GM19238 (cell line): ENCODE measurements around the gene ERCC2.

ENCODE experiments used
- DNase-seq: peaks from one replicate; pipeline ENCODE4 v3.0.0; 2011; ENCODE audit warnings: low spot score; ENCODE audit not compliant: insufficient read length

ERCC2 gene

DNA sequence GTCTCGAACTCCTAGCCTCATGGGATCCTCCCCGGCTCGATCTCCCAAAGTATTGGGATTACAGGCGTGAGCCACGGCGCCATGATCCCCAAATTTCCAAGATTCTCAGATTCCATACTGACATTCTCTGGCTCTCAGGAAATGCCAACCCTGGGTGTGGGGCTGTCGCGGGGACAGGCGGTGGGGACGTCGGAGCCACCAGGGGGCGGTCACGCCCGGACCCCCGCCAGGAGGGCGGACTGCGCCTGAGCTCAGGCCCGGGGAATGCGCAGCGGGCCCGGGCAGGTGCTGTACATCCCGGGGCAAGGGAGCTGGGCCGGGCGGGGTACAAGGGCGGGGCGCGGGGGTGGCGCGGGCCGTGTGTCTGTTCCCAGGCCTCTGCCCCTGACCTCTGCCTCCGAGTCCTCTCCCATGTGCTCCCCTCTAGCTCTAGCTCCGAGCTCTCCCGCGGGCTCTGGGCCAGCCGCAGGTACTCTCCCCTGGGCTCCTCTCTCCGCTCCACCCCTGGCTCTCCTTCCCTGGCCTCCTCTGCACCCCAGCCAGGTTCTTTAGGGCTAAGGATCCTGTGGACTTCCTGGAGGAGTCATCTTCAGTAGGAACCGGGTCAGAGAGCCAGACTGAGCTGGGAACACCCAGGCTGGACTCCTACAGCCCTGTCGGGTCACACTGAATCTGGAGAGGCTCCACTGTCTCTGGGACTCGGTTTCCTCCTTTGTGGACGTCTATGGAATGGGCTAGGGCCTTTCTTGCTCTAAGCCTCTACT, 32.1 kb upstream of the ERCC2 start:
- no peak for DNase-seq

GRCh38 chr19:45401815-45402214, 31.4 kb upstream of the ERCC2 start:
- no peak for DNase-seq

GRCh38 chr19:45400192-45400591, 29.8 kb upstream of the ERCC2 start:
- DNase-seq, result no peak

DNA sequence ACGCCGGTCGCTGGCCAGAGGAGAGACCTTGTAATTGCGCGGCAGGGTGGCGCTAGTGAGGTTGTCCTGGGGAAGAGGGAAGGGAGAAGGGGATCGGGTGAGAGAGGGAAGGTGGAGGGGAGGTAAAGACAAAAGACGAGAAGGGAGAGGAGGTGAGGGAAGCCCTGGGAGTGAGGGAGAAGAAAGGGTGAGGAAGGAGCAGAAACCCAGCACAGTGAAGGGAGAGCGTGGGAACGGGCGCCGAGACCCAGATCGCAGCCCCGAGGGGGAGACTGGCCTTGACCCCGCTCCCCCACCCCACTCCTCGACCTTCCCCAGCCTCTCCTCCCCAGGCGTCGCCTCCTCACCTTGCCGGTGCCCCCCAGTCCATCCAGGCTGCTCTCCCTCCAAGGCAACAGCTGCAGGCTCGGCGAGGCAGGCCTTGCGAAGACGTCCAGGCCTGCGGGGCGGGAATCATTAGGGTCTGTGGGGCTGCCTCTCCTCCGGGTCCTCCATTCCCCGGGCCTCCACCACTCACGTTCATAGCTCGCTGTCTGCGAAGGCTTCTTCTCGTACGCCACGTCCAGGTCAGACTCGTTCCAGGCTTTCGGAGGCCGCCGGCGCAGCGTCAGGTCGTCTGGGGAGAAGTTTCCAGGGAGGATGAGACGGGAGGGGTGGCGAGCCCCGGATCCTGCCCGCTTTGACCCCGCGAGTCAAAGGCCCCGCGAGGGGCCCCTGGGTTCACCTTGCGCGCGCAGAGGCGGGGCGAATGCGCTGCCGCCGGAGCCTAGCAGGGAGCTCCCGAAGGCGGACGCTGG, 25.6 kb upstream of the ERCC2 start:
- DNase-seq, result no peak

DNA sequence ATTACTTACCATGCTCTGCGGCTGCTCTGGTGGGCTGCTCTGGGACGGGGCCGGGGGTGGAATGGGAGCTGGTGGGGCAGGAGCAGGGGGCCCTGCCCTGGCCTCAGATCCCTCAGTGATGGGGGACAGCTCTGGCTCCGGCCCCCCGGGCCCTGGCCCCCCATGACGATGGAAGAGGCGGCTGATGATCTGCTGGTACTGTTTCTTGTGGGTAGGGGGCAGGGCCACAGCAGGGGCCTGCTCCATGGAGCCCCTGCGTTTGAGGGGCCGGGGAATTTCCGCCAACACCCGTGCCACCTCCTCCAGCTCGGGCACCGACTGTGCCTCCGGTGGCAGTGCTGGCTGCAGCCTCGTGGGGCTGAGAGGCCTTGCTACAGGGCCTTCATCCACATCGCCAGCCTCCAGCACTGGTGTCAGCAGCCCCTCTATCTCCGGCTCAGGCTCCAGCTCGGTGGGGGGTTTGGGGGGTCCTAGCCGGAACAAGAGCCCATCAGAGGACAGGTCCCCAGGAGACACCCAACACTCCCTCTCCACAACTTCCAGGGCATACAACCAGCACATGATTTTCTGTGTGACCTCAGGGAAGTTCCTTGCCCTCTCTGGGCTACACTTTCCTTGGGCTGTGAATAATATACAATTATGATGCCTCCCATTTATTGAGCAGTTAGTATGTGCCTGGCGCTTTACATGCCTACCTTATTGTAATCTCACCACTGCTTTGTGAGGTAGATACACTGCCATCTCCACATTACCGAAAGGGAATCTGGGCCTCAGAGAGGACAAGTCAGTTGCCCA, 21.7 kb upstream of the ERCC2 start:
- no peak for DNase-seq

GRCh38 chr19:45391346-45391745, 21.0 kb upstream of the ERCC2 start:
- DNase-seq, result no peak

DNA sequence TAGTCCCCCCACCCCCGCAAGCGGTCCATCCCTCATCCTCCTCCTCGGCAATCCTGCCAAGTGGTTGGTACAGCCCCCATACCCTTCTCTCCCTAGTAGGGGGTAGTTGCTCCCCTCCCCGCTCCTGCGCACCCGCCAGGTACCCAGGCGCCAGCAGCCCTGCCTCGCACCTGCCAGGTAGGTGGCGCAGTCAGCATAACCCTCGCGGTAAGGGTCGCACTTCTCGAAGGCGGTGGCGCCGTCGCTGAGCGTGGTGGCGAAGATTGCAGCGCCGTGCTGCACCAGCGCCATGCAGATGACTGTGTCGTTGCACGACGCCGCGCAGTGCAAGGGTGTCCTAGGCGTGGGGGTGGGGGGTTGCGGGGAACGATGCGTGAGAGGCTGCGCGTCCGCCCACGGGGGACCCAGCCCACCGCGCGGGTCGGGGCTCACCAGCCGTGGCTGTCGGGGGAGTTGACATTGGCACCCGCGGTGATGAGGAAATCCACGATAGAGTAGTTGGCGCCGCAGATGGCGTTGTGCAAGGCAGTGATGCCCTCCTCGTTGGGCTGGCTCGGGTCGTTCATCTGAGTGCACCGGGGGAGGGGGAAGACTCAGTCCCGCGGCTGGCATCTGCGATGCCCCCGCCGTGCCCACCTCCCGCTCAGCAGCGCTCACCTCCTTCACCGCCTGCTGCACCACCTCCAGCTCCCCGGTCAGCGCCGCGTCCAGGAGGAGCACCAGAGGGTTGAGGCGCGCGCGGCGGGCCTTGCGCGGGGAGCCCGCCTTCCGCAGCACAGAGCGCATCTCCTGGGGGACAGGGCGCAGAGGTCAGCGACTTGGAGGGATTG, 15.2 kb upstream of the ERCC2 start:
- no peak for DNase-seq

GRCh38 chr19:45382426-45382825, 12.1 kb upstream of the ERCC2 start:
- DNase-seq, result no peak

DNA sequence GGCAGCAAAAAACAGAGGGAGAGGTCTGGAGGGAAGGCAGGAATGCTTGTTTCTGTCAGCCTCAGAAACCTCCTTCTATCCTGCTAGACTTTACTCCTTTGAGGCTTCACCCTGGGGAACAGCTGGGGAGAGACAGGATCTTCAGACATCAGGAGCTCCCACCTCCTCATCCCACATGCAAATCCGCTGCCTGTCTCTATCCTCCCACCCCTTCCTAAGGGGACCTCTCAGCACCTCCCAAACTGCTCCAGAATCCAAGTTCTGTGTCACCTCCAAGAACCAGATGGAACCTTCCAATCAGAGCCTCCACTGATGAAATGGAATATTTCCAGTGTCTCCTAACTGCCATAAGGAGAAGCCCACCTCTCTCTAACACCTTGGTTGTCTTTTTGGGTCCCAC, 9.7 kb upstream of the ERCC2 start:
- DNase-seq, result no peak

GRCh38 chr19:45376045-45376724, 5.8 kb upstream of the ERCC2 start:
- DNase-seq, result no peak

GRCh38 chr19:45368737-45369340, 1.5 kb downstream of the ERCC2 start:
- no peak for DNase-seq

DNA sequence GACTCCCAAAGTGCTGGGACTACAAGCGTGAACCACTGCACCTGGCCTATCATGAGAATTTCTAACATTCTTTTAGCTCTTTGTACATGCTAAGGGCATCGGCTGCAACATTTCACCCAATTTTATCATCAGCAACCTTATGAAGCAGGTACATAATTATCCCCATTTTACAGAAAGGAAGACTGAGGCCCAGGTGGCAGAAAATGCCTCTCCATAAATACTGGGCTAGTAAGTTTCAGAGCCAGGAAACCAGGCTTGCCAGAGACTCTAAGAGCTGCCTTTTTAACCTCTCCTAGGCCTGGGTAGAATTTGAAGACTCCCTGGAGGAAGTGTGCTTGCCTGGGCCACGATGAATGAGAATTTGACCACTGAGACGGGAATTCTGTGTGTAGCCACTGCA, 2.2 kb downstream of the ERCC2 start:
- DNase-seq, result no peak

DNA sequence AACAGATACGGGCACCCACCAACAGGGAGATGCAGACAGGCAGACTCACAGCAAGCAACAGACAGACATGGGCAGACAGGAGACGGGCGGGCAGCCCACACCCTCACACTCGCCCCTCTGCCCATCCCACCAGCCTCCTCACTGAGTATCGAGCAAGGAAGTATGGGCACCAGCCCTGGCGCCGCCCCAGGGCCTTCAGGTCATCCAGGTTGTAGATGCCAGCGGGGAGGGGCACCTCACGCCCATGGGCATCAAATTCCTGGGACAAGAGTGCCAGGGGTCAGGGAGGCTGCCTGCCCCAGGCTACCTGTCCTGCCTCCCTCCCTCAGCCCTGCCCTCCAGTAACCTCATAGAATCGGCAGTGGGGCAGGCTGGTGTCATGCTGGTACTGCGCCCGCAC, 5.7 kb downstream of the ERCC2 start:
- no peak for DNase-seq

DNA sequence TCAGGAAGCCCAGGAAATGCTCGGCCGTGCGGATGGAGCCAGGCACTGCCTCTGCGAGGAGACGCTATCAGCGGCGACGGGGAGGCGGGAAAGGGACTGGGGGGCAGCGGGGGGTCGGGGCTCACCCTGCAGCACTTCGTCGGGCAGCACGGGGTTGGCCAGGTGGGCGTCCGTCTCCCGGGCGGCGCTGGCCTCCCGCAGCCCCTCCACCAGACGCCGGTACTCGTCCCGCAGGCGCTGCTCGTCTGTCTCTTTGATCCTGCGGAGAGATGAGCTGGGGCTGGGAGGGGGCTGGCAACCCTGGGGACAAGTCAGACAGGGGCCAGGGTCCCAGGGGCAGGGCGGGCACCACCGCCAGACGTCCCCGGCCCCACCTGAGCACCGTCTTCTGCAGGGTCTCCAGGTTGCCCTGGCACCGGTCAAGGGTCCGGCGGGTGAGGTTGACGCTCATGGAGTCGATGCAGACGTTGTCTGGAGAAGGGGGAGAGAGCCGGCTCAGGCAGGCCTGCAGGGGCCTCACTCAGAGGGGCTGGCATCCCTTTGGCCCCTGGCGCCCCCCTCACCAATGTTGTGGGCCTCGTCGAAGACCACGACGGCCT, 6.4 kb downstream of the ERCC2 start:
- no peak for DNase-seq

GRCh38 chr19:45362291-45362690, 8.1 kb downstream of the ERCC2 start:
- DNase-seq, result no peak

DNA sequence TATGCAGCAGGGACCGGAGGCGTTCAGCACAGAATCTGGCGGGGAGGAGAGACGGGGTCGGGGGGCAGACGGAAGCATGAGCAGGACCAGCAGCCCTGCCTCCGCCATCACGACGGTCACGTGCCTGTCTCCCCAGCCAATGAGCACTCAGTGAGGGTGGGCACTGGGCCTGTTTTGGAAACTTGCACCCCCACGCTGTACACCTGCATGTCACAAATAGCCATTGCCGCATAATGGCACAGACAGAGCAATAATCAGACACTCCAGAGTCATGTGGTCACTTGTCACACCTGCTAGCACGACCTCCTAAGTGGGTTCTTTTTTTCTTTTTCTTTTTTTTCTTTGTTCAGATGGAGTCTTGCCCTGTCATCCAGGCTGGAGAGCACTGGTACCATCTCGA, 8.8 kb downstream of the ERCC2 start:
- DNase-seq, result no peak

- no peak for DNase-seq
Observed at GRCh38 chr19:45358213-45358792, 12.1 kb downstream of the ERCC2 start.

DNA sequence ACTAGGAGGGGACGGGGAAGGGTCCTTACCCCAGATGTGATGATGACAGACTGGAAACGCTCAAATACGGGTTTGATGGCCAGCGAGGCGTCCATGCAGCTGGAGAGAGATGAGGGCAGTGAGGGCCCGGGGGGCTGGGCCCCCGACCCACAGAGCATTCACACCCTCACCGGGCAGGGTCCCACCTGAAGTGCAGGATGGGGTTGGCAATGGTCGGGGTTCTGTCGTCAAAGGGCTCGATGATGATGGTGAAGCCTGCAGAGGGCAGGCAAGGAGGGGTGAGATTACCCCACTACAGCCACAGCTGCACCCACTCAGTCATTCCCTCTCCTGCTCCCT, 13.0 kb downstream of the ERCC2 start:
- DNase-seq, result no peak

- no peak for DNase-seq
Observed at GRCh38 chr19:45356760-45357444, 13.5 kb downstream of the ERCC2 start.
